OCI-LY3 (cell line): ENCODE data around the gene RAB31.

Source experiments
- H2AFZ ChIP-seq: fragments of 200-600, 300-600 bp; shearing (Covaris generic); 2 replicates; pipeline ENCODE4 v1.6.0; 2014; ENCODE audit warnings: antibody characterized with exemption, low read depth, low read length
- H3K27ac ChIP-seq: fragments of 200-600, 300-600 bp; sonication (generic); 2 replicates; pipeline ENCODE4 v1.5.1; 2014; ENCODE audit warnings: mild to moderate bottlenecking, low read length, moderate library complexity, mixed read lengths
- H3K27me3 ChIP-seq: fragments of 200-600, 300-600 bp; sonication (generic); 2 replicates; pipeline ENCODE4 v1.6.1; 2014; ENCODE audit warnings: low read depth, low read length, mixed read lengths
- H3K36me3 ChIP-seq: fragments of 200-600, 300-600 bp; sonication (generic); replicated peaks from 2 replicates; pipeline ENCODE3; 2014; ENCODE audit warnings: low read depth, low read length, mixed read lengths
- H3K4me1 ChIP-seq: fragments of 300-600, 200-600 bp; sonication (generic); 2 replicates; pipeline ENCODE4 v1.6.1; 2014; ENCODE audit warnings: low read length, mixed read lengths
- H3K4me2 ChIP-seq: fragments of 200-600, 300-600 bp; sonication (generic); 2 replicates; pipeline ENCODE4 v1.6.1; 2014; ENCODE audit warnings: low read length, mixed read lengths
- H3K4me3 ChIP-seq: fragments of 300-600, 200-600 bp; sonication (generic); 2 replicates; pipeline ENCODE4 v1.5.1; 2014; ENCODE audit warnings: antibody characterized with exemption, mild to moderate bottlenecking, low read length, moderate library complexity
- H3K79me2 ChIP-seq: fragments of 300-600, 200-600 bp; shearing (Covaris generic); 2 replicates; pipeline ENCODE4 v1.6.1; 2014; ENCODE audit warnings: mild to moderate bottlenecking, low read length, mixed read lengths
- H3K9ac ChIP-seq: fragments of 300-600, 200-600 bp; shearing (Covaris generic); 2 replicates; pipeline ENCODE4 v1.6.0; 2014; ENCODE audit warnings: mild to moderate bottlenecking, low read length, moderate library complexity
- H3K9me3 ChIP-seq: fragments of 200-600, 300-600 bp; shearing (Covaris generic); 2 replicates; pipeline ENCODE4 v1.6.1; 2014; ENCODE audit warnings: low read length, mixed read lengths; ENCODE audit not compliant: insufficient read depth
- H4K20me1 ChIP-seq: fragments of 200-600, 300-600 bp; sonication (generic); 2 replicates; pipeline ENCODE4 v1.6.1; 2016; ENCODE audit warnings: low read length, mixed read lengths; ENCODE audit not compliant: insufficient read depth
- EZH2phosphoT487 ChIP-seq: fragments of 200-600 bp; shearing (Covaris generic); IDR thresholded peaks from 2 replicates; pipeline ENCODE4 v1.6.1; 2018; ENCODE audit warnings: antibody characterized with exemption, mixed run types, low read depth
- TF ChIP-seq, protein P1 (sequence below): fragments of 200-600, 300-600 bp; sonication (generic); IDR thresholded peaks from 2 replicates; pipeline ENCODE4 v1.5.1; 2014; ENCODE audit warnings: antibody characterized with exemption, low read length, low read depth

Gene RAB31

DNA sequence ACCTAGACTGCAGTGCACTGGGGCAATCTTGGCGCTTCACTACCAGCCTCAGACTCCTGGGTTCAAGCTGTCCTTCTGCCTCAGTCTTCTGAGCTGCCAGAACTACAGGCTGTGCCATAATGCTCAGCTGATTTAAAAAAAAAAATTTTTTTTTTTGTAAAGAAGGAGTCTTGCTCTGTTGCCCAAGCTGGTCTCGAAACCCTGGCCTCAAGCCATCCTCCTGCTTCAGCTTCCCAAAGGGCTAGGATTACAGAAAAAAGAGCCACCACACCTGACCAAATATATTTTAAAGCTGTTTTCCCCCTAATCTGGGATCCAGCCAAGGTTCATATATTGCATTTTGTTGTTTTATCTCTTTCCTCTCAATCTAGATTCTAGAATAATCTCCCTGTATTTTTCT lies 82.2 kb downstream of the RAB31 start:
- TF ChIP-seq, protein P1, sequence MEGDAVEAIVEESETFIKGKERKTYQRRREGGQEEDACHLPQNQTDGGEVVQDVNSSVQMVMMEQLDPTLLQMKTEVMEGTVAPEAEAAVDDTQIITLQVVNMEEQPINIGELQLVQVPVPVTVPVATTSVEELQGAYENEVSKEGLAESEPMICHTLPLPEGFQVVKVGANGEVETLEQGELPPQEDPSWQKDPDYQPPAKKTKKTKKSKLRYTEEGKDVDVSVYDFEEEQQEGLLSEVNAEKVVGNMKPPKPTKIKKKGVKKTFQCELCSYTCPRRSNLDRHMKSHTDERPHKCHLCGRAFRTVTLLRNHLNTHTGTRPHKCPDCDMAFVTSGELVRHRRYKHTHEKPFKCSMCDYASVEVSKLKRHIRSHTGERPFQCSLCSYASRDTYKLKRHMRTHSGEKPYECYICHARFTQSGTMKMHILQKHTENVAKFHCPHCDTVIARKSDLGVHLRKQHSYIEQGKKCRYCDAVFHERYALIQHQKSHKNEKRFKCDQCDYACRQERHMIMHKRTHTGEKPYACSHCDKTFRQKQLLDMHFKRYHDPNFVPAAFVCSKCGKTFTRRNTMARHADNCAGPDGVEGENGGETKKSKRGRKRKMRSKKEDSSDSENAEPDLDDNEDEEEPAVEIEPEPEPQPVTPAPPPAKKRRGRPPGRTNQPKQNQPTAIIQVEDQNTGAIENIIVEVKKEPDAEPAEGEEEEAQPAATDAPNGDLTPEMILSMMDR: no peak
- no peak for TF ChIP-seq EZH2phosphoT487
- Histone ChIP-seq H4K20me1 (no peaks in the 10 kb centered on the region), H3K9ac (no peak overlapping the region), H3K4me2 (no peak overlapping the region), H3K9me3 (no peaks in the 10 kb centered on the region), H3K4me3 (no peak overlapping the region), H2AFZ (no peak overlapping the region), H3K4me1 (no peaks in the 10 kb centered on the region), H3K36me3 (no peaks in the 10 kb centered on the region), H3K27me3 (no peaks in the 10 kb centered on the region), H3K79me2 (no peaks in the 10 kb centered on the region), H3K27ac (no peak overlapping the region)

GRCh38 chr18:9791991-9792390 lies 83.9 kb downstream of the RAB31 start:
- Histone ChIP-seq H3K27me3 (no peaks in the 10 kb centered on the region), H3K4me2 (no peak overlapping the region), H3K9ac (no peak overlapping the region), H2AFZ (no peak overlapping the region), H3K4me1 (no peaks in the 10 kb centered on the region), H4K20me1 (no peaks in the 10 kb centered on the region), H3K4me3 (no peak overlapping the region), H3K27ac (no peak overlapping the region), H3K36me3 (no peaks in the 10 kb centered on the region), H3K9me3 (no peaks in the 10 kb centered on the region), H3K79me2 (no peaks in the 10 kb centered on the region)
- no peak for TF ChIP-seq EZH2phosphoT487
- TF ChIP-seq, protein P1: no peak

DNA sequence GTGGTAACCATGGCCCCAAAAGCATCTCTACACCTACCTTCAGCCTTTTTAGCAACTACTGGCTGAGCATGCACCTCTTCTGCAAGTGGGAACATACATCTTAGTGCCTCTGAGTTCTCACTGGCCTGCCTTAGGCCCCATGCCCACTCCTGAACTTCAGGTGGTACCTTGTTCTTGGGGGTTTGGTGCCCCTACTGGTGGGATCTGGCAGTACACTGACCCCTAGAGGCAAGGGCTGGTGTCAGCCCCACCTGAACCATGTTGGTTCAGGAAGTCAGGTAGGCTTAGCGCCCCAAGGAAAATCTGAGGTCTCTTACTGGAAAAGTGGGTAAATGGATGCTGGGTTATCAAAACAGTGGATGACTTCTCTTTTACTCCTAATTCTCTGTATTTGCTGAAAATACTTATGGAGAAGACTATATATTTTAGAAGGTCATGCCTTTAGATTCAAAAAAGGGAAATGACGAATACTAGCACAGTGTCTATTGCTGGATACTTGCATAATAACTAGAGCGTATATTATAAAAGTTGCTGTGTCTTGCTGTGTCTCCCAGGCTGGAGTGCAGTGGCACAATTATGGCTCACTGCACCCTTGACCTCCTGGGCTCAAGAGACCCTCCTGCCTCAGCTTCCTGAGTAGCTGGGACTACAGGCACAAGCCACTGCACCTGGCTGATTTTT lies 84.6 kb downstream of the RAB31 start:
- Histone ChIP-seq H3K4me3 (no peak overlapping the region), H4K20me1 (no peaks in the 10 kb centered on the region), H3K9me3 (no peaks in the 10 kb centered on the region), H3K36me3 (no peaks in the 10 kb centered on the region), H3K27ac (no peak overlapping the region), H2AFZ (no peak overlapping the region), H3K27me3 (no peaks in the 10 kb centered on the region), H3K4me2 (no peak overlapping the region), H3K79me2 (no peaks in the 10 kb centered on the region), H3K4me1 (no peaks in the 10 kb centered on the region), H3K9ac (no peak overlapping the region)
- no peak for TF ChIP-seq EZH2phosphoT487
- TF ChIP-seq, protein P1: peak; percentile 61

GRCh38 chr18:9796011-9796410 lies 87.9 kb downstream of the RAB31 start:
- Histone ChIP-seq H3K9me3 (no peaks in the 10 kb centered on the region), H3K4me2 (no peak overlapping the region), H3K4me3 (no peak overlapping the region), H4K20me1 (no peaks in the 10 kb centered on the region), H3K4me1 (no peaks in the 10 kb centered on the region), H3K36me3 (no peaks in the 10 kb centered on the region), H3K27me3 (no peaks in the 10 kb centered on the region), H3K9ac (no peak overlapping the region), H3K27ac (no peak overlapping the region), H3K79me2 (no peaks in the 10 kb centered on the region), H2AFZ (no peak overlapping the region)
- TF ChIP-seq, protein P1: no peak
- no peak for TF ChIP-seq EZH2phosphoT487
